ENCODE results near the gene ARHGEF28. TPM values are rescaled to one million over a fixed set of nuclear protein-coding genes. Genes with fewer than 3 reads are reported as not detected.

ARHGEF28 gene
- total RNA-seq, 1 experiment from 2014 or later = 0.57 TPM

DNA sequence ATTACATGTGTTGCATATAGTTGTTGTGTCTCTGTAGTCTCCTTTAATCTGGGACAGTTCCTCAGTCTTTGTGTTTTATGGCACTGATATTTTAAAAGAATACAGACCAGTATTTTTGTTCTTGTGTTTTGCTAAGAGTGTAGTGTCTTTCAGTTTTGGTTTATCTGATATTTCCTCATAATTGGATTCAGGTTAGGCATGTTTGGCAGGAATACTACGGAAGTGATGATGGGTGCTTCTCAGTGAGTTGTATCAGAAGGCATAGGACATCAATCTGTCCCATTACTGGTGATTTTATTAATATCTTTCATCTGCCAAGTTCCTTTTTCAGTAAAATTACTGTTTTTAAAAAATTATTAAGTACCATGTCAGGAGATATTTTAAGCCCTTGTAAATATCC is 212.9 kb downstream of the ARHGEF28 start:
- no peak overlapping the region for H2AK5ac ChIP-seq (ENCODE audit: insufficient read length, low read length)
- Mint-ChIP-seq H3K27ac (no peak overlapping the region), H3K4me3 (no peak overlapping the region), H3K36me3 (ENCODE audit: insufficient read depth in 1 of 3, low read depth in 3 of 3) (no peaks in the 10 kb centered on the region), H3K9me3 (no peaks in the 10 kb centered on the region; a peak in 2 of 5 replicates), H3K4me1 (no peaks in the 10 kb centered on the region), H3K27me3 (ENCODE audit: low read depth) (no peaks in the 10 kb centered on the region)
- no peak overlapping the region for H3K4ac ChIP-seq (ENCODE audit: low read depth, low read length)
- no peak overlapping the region for H2BK12ac ChIP-seq (ENCODE audit: insufficient read length, low read depth, low read length)
- H4K91ac ChIP-seq (ENCODE audit: insufficient read length, low read depth, low read length) = no peak overlapping the region
- no peak overlapping the region for H3K9ac ChIP-seq (ENCODE audit: extremely low read depth, insufficient read length, low read length)
- H2BK120ac ChIP-seq (ENCODE audit: low read depth, low read length, poor library complexity, severe bottlenecking) = no peak overlapping the region
- H3K27ac ChIP-seq (ENCODE audit: insufficient read length, low read depth, low read length) = no peak overlapping the region
- no peaks in the 10 kb centered on the region for H3K4me1 ChIP-seq (ENCODE audit: insufficient read depth, low read length)
- H2BK15ac ChIP-seq (ENCODE audit: low read depth, low read length) = no peak overlapping the region
- TF ChIP-seq, protein P1, sequence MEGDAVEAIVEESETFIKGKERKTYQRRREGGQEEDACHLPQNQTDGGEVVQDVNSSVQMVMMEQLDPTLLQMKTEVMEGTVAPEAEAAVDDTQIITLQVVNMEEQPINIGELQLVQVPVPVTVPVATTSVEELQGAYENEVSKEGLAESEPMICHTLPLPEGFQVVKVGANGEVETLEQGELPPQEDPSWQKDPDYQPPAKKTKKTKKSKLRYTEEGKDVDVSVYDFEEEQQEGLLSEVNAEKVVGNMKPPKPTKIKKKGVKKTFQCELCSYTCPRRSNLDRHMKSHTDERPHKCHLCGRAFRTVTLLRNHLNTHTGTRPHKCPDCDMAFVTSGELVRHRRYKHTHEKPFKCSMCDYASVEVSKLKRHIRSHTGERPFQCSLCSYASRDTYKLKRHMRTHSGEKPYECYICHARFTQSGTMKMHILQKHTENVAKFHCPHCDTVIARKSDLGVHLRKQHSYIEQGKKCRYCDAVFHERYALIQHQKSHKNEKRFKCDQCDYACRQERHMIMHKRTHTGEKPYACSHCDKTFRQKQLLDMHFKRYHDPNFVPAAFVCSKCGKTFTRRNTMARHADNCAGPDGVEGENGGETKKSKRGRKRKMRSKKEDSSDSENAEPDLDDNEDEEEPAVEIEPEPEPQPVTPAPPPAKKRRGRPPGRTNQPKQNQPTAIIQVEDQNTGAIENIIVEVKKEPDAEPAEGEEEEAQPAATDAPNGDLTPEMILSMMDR (conservative IDR thresholded peaks at IDR 0.05) = no peak
- no peak overlapping the region for H3K18ac ChIP-seq (ENCODE audit: insufficient read length, low read depth, low read length)
- no peak overlapping the region for H2BK5ac ChIP-seq (ENCODE audit: insufficient read length, low read length)
- H3T11ph ChIP-seq (ENCODE audit: low read length) = no peak overlapping the region
- H2BK20ac ChIP-seq (ENCODE audit: low read depth, low read length, poor library complexity, severe bottlenecking) = no peak overlapping the region
- no peak overlapping the region for H4K8ac ChIP-seq (replicated peaks; ENCODE audit: insufficient read length, low read depth, low read length)
- no peak overlapping the region for H4K5ac ChIP-seq (ENCODE audit: insufficient read length, low read depth, low read length)
- H3K79me2 ChIP-seq (ENCODE audit: insufficient read depth, low read length) = no peaks in the 10 kb centered on the region
- no peaks in the 10 kb centered on the region for H3K27me3 ChIP-seq (ENCODE audit: insufficient read depth, low read length)
- H3K79me1 ChIP-seq (ENCODE audit: insufficient read depth, low read depth, low read length, poor library complexity, severe bottlenecking) = no peaks in the 10 kb centered on the region
- no peak overlapping the region for H3K14ac ChIP-seq (ENCODE audit: insufficient read depth, low read length)
- H3K4me2 ChIP-seq (ENCODE audit: insufficient read depth, insufficient read length, low read length) = no peak overlapping the region
- no peak overlapping the region for H2AFZ ChIP-seq (ENCODE audit: low read length)
- no peak for DNase-seq
- H3K23me2 ChIP-seq (ENCODE audit: insufficient read length, low read depth, low read length, poor library complexity, severe bottlenecking) = no peaks in the 10 kb centered on the region
- H3K9me3 ChIP-seq (ENCODE audit: control insufficient read depth, low read depth, low read length) = no peaks in the 10 kb centered on the region
- WGBS (ENCODE audit: extremely low coverage, insufficient read length, low lambda C conversion rate) = no CpG with 5 or more reads among the region's 1 CpG
- H3K23ac ChIP-seq (ENCODE audit: insufficient read length, low read depth, low read length) = no peak overlapping the region
- no peak overlapping the region for H3K56ac ChIP-seq (ENCODE audit: insufficient read length, low read depth, low read length)
- no peaks in the 10 kb centered on the region for H4K20me1 ChIP-seq (ENCODE audit: control insufficient read depth, insufficient read depth, insufficient read length)
